Measurements from ENCODE around the gene MRPL21.

- TF ChIP-seq EP300 (IDR thresholded peaks at IDR 0.05): no peak
- no peak for TF ChIP-seq CTCF (IDR thresholded peaks at IDR 0.05)
- TF ChIP-seq POLR2A (IDR thresholded peaks at IDR 0.05): no peak
Observed at GRCh38 chr11:68880851-68881250, 22.8 kb downstream of the MRPL21 start.

Measured in gastroesophageal sphincter (tissue), 3 donors.